Stimulated activated naive CD4-positive, alpha-beta T cell (primary cell): ENCODE measurements around the gene DAAM1.

ENCODE experiments used
- DNase-seq, 6 experiments: peaks; one replicate each; lab custom pipeline; 2025; lab: John Stamatoyannopoulos, UW

Gene DAAM1

DNA sequence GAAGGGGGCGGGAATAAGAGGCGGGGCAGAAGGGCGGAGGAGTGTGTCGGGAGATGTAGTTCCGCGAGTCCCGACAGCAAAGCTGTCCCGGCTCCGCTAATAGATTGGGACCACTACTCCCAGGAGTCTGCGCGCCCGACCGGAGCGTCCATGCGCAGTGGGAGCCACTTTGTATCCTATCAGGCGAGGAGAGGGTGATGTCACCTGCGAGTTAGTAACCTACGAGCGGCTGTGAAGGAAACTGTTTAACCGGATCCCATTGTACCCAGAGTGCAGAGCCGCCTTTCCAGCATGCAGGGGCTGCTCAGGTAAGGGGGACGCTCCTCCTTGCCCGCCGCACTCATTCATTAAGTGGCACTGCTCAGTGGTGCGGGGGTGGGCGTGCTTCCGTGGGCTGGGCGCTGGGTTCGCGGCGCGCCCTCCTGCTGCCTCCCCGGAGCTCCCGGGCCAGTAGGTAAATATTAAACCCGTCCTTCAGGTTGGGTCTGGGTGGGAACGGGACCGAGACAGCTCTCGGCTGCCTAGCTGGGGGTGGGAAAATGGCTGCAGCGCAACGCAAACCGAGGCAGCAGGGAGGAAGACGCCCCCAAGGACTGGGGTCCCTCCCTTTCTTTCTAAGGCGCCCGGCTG, at the start of gene DAAM1:
Gene DAAM1, plus strand, starts transcription at position 207 of the 630 bp plus-strand sequence. CDS start 74,811 bp downstream, outside the sequence.
- DNase-seq, result peak; percentile 88 to 98 (median 96)

GRCh38 chr14:59139324-59139723, 49.1 kb upstream of the DAAM1 start:
- no peak for DNase-seq

DNA sequence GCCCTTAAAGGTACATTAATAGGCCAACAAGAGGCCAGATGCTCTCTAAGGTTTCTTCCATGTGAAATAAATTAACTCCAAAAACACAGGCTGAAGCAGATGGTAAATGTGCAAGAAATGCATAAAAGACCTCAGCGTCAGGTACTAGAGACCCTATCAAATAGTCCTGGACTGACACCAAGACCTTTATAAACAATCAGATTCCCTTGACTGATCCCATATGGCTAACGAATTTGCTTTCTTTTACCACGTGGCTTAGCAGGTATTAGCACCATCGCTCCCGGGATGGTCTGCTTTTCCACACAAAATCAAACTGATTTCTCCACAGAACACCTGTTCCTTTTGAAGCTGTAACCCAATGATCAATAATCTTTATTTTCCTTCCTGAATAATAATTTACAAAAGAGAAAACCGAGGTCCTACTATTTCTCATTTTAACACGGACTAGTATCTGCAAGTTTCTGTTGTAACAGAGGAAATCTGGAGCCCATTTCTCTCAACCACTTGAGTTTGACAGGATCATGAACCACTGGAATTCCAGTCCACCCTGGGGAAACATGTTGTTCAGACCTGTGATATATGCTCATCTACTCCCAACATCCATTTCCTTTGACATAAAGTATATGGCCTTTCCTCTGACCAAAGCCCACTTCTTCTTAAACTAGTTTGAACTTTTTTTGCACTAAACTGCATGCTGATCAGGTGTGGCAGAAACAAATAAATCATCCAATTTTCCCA, 48.2 kb upstream of the DAAM1 start:
- DNase-seq, result no peak

GRCh38 chr14:59146484-59146883, 42.0 kb upstream of the DAAM1 start:
- DNase-seq, result no peak

GRCh38 chr14:59147007-59147406, 41.5 kb upstream of the DAAM1 start:
- DNase-seq, result no peak

DNA sequence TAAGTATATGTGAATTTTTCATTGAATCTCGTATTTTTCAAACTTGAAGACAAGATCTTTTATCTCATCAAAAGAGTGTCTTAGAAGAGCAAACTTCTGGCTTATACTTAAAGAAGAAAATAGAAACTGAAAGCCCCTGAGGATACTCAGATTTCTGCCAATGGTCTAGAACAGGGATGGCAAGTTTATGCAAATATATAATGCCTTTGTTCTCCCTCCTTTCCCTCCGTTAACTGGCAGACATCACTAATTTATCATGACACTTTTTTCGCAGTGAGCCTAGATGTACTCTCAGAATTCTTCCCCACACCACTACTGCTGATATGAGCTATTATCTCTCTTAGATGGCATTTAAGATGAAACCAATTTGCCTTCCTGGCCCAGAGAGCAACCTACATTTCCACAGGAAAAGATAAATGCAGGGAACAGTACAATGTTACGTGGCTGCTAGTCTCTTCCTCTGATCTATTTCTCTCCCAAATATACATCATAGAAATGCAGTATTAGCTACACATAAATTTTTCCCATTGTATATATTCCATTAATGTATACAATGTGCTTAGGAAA, 40.0 kb upstream of the DAAM1 start:
- DNase-seq, result no peak

- no peak for DNase-seq
Measured at GRCh38 chr14:59150990-59151389, 37.5 kb upstream of the DAAM1 start.

DNA sequence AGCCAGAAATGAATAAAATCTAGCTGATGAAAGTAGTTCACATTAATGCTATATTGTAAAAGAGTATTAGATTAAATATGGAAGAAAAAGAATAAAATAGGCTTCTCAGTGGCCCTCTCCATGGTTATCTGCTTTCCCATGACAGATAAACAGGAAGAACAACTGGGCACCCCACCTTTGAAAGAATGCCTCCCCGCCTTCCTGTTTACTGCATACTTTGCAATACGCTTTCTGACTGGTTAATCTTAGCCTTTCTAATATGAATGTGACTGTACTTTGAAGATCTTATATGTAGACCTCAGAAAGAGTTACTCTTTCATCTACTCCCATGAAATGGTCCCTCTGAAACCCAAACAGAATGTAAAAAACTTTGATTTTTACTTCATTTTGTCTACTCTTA, 34.1 kb upstream of the DAAM1 start:
- peak in 2 of 6 experiments; percentile 12 to 13 for DNase-seq

- DNase-seq, result no peak
Measured at GRCh38 chr14:59155886-59156285, 32.6 kb upstream of the DAAM1 start.

DNA sequence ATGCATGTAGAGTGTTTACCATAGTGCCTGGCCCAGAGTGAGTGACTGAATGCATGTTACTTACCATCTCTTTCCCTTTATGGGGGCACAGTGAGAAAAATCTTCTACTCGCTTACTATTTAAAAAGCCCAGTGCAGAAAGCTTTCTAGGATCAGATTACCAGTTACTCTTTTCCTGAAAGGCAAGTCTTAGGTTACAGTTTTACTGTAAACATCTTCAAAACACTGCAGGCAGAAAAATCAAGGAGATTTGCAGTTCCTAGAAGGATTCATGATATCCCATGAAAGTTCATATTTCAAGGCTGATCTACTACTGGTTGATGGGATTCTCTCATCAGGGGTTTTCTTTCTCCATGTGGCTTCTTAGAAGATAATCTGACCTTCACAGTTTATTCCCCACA, 29.3 kb upstream of the DAAM1 start:
- DNase-seq, result no peak

DNA sequence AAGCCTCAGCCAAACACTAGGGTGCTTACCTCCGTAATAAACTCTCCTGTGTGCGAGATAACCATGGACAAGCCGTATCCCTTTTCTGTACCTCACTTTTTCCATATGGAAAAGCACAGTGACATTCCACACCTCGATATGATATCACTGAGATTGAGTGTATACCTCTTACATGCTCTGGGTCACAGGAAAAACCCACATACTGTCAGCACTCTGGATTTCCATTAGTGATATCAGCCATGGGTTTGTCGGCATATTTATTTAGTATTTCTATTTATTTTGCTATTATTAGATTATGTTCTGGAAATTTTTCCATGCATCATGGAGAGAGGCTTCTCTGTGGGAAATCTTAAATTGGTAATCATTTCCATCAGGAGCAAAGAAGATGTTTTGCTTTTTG, 28.0 kb upstream of the DAAM1 start:
- no peak for DNase-seq

- DNase-seq, result peak in 2 of 6 experiments; percentile 4 to 5
Measured at GRCh38 chr14:59161561-59162175, 26.8 kb upstream of the DAAM1 start.

- DNase-seq, result no peak
Measured at GRCh38 chr14:59166258-59166657, 22.2 kb upstream of the DAAM1 start.

- DNase-seq, result no peak
Measured at GRCh38 chr14:59175404-59175803, 13.1 kb upstream of the DAAM1 start.

GRCh38 chr14:59176765-59177164, 11.7 kb upstream of the DAAM1 start:
- DNase-seq, result no peak

- no peak for DNase-seq
Measured at GRCh38 chr14:59177262-59177661, 11.2 kb upstream of the DAAM1 start.

- DNase-seq, result no peak
Measured at GRCh38 chr14:59181791-59182190, 6.7 kb upstream of the DAAM1 start.

DNA sequence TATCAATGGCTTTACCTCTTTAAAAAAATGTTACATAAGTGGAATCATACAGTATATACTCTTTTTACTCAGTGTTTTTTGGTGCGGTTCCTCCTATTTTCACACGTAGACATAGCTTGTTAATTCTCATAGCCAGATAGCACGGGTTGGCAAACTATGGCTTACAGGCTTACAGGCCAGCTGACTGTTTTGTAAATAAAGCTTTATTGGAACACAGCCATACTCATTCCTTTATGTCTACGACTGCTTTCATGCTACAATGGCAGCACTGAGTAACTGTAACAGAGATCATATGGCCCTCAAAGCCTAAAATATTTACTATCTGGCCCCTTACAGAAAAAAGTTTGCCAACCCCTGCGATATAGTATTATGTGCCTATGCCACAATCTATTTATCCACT, 5.8 kb upstream of the DAAM1 start:
- no peak for DNase-seq

- DNase-seq, result no peak
Measured at GRCh38 chr14:59183150-59183549, 5.3 kb upstream of the DAAM1 start.

DNA sequence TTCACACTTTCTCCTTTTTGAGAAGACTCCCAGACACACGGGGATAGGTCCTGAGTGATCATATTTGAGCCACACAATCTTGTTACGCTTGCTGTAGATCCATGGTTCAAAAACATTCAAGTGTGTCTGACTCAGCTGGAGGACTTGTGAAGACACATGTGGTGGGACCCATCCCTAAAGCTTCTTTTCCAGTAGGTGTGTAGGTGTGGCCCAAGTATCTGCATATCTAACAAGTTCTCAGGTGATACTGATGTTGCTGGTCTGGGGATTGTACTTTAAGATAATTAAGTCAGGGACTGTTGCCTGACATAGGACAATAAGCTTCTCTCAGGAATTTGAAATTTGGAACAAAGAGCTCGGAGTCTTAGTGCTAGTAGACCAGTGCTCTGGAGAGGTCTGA, 4.1 kb upstream of the DAAM1 start:
- DNase-seq, result no peak

- no peak for DNase-seq
Measured at GRCh38 chr14:59185676-59186075, 2.8 kb upstream of the DAAM1 start.

GRCh38 chr14:59186306-59186705, 2.2 kb upstream of the DAAM1 start:
- DNase-seq, result no peak

- no peak for DNase-seq
Measured at GRCh38 chr14:59187118-59187517, 1.3 kb upstream of the DAAM1 start.
